NCI-H345 treated with DMSO at 0.1 percent for 48 hours (cell line): Measurements from ENCODE around the gene APIP.
A peak's percentile ranks its signal among the peaks of the same experiment; 100 is the strongest.

Experiments
- DNase-seq: peaks from one replicate; lab custom pipeline; 2025; ENCODE audit not compliant: unreplicated experiment; lab: John Stamatoyannopoulos, UW

Gene APIP

GRCh38 chr11:34916015-34916842 lies at the start of gene APIP, which contains the start of gene PDHX:
Gene APIP (minus strand): TSS chr11:34916379. CDS start chr11:34916284, 95 bp downstream.
Gene PDHX (plus strand): TSS chr11:34916618. CDS start chr11:34916656, 38 bp downstream.
- peak; percentile 92 for DNase-seq

DNA sequence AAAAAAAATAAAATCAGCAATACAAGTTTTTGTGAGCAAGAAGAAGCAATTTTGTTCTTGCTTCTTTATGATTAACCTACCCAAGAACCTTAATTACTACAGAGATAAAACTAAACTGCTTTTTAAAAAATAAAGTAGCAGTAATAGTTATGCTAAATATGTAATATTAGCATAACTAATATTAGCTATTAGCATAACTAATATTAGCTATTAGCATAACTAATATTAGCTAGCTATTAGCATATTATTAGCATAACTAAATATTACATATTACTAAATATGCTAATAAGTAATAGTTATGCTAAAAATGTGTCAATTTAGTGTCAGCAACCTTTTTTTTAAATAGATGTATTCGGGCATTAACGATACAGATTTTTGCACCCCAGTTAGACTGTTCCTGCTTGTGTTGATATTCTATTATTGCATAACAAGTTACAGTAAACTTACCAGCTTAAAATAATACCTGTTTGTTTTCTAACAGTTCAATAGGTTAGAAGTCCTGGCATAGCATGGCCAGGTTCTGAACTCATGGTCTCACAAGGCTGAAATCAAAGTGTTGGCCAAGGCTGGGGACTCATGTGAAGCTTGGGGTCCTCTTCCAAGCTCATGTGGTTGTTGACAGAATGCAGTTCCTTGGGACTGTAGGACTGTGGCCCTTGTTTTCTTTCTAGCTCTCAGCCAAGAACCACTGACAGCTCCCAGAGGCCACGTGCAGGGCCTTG lies 48.6 kb upstream of the APIP start:
- DNase-seq: no peak

DNA sequence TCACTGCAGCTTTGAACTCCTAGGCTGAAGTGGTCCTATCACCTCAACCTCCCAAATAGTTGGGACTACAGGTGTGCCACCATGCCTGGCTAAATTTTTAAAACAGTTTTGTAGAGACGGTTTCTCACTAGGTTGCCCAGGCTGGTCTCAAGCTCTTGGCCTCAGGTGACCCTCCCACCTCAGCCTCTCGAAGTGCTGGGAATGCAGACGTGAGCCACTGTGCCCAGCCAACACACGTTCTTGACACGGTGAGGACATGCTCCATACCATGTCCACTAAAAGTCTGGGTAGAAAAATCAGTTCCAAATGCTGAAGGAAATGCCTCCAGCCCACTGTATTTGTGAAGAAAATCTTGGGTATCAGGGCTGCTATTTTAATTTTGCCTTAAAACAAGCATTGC lies 47.2 kb upstream of the APIP start:
- DNase-seq: no peak

DNA sequence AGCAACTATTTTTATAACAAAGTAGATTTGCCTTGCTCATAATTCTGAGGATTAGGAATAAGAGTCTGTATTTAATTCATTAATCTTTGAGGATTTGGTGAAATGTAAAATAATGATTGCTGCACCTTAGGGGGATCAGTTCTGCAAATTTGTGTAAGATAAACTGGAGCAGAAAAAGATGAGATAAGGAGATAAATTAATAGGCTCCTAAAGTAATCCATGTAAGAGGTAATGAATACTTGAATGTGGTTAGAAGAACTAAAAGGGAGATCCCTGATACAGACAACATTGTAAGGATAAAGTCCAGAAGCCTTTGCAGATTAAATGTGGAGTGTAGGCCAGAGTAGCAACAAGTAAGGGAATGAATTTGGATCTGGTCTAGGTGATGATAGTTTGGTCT lies 45.9 kb upstream of the APIP start:
- DNase-seq: no peak

GRCh38 chr11:34960277-34960676 lies 44.1 kb upstream of the APIP start:
- no peak for DNase-seq

DNA sequence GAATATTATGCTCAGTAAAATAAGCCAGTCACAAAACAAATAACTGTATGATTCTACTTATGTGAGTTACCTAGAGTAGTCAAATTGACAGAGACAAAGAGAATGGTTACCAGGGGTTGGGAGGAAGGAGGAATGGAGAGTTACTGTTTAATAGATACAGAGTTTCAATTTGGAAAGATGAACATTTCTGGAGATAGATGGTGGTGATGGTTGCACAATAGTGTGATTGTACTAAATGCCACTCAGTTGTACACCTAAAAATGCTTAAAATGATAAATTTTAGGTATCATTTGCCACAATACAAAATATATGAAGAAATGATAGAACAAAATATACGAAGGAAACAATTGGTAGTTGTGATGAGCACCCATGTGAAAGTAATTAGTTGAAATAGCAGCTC lies 43.6 kb upstream of the APIP start:
- DNase-seq: no peak

DNA sequence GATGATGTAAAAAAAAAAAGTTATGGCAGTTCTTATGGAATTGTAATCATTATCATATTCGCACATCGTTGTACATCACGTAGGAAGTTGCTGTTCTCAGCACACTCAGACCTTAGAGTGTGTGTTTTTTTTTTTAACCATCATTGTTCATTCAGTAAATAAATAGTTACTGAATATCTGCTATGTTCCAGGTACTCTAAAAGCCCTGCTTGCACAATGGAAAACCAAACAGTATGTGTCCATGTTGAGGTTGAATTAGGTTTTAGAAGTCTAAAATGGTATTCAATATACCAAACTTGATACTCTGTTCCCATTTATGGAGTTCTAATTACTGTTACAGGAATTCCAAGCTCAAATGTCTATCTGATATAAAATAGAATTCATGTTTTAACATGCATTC lies 41.4 kb upstream of the APIP start:
- DNase-seq: no peak

DNA sequence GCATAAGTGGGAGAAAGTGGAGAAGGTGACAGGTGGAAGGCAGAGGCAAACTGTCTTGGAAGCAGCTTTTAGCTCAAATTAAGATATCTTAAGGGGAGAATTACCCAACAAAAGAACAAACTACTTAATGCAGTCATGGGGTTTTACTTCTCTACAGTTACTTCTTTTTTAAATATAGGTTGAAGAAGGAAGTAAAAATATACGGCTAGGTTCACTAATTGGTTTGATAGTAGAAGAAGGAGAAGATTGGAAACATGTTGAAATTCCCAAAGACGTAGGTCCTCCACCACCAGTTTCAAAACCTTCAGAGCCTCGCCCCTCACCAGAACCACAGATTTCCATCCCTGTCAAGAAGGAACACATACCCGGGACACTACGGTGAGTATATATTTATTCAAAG lies 41.0 kb upstream of the APIP start:
- no peak for DNase-seq

- DNase-seq: no peak
These were observed 37.8 kb upstream of the APIP start for GRCh38 chr11:34953955-34954354.

DNA sequence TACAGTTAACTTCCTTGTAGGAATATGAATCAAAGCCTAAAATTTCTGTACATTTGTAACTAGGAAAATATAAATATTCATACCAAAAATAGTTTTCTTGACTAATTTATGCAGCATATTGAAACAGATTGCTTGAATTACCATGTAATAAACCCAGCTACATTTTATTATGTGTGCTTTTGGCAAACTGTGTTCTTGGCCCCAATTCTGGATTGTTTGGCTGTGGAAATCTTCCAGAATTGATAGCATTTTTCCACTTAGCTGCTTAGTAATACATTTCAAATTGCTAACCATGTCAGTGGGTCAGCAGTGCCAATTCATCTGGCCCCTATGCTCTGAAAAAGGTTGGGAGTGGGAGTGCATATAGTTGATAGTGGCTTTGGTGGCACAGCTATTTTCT lies 32.5 kb upstream of the APIP start:
- no peak for DNase-seq

GRCh38 chr11:34944692-34945091 lies 28.5 kb upstream of the APIP start:
- DNase-seq: no peak

DNA sequence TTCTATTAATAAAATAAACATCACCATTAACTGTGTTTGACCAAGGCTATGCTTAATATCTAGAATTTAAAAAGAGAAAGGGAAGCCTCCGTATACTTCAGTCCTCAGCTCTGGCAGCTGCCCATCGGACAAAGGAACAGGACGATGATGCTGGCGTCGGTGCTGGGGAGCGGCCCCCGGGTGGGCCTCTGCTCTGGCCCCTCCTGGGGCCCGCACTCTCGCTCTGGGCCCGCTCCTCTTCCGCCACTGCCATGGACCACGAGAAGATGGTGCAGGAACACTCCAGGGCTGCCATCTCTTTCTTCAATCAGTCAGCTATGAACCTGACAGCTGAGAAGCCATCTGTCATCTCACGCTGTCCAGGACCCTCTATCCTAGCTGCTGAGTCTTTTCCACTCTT lies 25.5 kb upstream of the APIP start:
- no peak for DNase-seq

GRCh38 chr11:34940026-34940677 lies 24.0 kb upstream of the APIP start:
- no peak for DNase-seq

GRCh38 chr11:34938611-34939010 lies 22.4 kb upstream of the APIP start:
- no peak for DNase-seq

DNA sequence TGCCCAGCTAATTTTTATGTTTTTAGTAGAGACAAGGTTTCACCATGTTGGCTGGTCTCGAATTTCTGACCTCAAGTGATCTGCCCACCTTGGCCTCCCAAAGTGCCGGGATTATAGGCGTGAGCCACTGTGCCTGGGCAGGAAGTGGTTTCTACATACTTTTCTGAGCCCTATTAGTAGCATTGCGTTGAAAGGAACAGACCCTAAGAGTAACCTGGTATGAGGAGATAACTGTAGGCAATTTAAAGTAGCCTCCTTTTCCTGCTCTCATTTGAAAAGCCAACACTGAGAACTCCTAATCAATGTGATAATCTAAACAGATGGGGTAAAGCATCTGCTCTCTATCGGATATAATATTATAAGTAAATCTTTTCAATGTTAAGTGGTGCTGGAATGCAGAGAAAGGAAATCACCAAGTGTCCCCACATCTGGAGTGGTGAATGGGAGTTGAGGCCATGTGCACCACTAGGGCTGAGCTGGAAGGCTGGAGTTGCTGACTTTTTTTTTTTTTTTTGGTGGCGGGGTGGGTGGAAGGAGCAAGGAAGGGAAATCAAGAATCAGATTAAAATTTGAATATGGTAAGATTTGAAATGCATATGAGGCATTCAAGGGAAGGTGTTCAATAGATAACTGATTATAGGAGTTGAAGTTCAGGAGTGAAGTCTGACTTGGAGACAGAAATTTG lies 20.9 kb upstream of the APIP start:
- no peak for DNase-seq

GRCh38 chr11:34929794-34930763 lies 13.9 kb upstream of the APIP start:
- DNase-seq: no peak

- no peak for DNase-seq
These were observed 12.9 kb upstream of the APIP start for GRCh38 chr11:34928960-34929680.

DNA sequence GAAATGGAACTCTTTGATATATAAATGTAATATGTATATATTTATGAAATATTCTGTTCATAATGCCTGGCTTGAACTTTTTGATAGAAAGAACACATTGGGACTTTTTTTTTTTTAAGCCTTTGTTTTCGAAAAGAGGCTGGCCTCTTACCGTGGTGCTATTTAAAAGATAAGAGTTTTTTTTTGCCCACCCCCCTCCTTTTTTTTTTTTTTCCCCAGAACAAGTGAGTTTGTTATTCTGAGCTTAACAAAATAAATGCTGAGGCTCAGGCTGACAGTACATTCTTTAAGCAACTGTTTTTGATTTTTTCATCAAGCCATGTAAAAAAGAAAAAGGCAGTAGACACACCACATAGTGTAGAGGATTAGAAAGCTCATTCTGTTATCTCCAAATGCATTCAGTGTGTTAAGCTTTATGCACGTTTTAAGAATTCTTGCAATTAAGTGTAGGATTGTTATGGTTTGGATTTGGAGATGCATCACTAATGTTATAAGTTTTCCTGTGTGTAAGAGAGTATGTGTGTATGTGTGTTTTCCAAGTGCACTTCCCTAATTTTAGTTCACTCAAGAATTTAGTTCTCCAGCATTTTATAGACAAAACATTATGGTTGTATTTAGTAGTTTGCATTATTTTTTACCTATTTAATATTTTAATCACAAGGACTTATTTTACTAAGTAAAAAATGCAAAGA lies 12.2 kb upstream of the APIP start:
- DNase-seq: no peak

- no peak for DNase-seq
These were observed 10.6 kb upstream of the APIP start for GRCh38 chr11:34926831-34927132.
